HG02623 (cell line): ENCODE measurements around the gene CALN1.
"Not testable (repeated sequence)": the region's sequence is repeated elsewhere in the genome, so short reads cannot be mapped to it uniquely, and the experiment has no call there.

Source experiments
- ATAC-seq: cut with Tn5 transposase; IDR thresholded peaks from one replicate; pipeline ENCODE4 v1.9.1; 2021; ENCODE audit warnings: moderate library complexity; ENCODE audit not compliant: unreplicated experiment

Gene CALN1

DNA sequence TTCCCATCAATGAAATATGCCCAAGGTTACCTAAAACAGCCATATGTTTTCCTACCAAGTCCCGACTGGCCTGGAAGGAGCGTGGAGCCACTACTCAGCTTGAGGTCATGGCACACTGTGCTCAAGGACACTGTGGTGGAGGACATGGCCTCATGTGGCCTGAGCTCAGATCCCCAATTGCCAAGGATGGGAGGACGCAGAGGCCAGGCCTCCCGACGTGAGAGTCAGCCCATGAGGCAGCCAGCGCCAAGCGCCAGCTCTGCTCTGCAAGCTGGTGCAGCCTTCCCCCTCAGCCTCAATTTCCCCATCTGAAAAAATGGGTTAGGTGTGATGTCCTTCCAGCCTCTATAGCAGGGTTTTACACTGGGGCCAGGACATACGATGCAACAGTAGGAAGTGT lies 302.6 kb downstream of the CALN1 start:
- ATAC-seq = no peak

DNA sequence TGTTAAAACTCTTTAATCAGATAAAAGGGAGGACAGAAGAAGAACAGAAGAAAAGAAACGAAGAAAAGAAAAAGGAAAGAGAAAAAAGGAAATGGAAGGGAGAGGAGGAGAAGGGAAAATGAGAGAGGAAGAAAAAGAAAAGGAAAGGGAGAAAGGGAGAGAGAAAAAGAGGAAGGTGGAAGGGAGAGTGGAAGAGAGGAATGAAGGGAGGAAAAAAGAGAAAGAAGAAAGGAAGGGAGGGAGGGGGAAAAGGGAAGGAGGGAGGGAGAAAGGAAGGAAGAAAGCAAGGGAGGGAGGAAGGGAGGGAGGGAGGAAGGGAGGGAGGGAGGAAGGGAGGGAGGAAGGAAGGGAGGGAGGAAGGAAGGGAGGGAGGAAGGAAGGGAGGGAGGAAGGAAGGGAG lies 305.7 kb downstream of the CALN1 start:
- ATAC-seq = no peak

DNA sequence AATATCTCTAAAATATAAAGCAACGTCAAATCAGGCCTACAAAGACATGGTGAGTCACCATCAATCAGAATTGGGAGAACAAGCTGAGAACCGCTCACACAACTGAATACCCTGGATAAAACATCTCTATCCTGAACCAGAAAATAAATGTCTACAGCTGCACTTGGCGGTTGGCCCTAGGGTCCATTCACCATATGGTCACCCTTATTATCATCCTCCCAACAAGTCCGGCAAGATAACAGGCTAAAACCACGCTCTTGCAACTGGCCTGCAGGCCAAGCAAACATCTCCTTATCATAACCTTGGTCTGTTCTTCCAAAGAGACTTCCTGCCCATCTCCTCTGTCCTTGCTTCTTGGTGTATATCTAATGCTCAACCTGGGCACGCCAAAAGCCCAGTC lies 310.7 kb downstream of the CALN1 start:
- no peak for ATAC-seq

GRCh38 chr7:72099784-72100183 lies 312.4 kb downstream of the CALN1 start:
- ATAC-seq = no peak

DNA sequence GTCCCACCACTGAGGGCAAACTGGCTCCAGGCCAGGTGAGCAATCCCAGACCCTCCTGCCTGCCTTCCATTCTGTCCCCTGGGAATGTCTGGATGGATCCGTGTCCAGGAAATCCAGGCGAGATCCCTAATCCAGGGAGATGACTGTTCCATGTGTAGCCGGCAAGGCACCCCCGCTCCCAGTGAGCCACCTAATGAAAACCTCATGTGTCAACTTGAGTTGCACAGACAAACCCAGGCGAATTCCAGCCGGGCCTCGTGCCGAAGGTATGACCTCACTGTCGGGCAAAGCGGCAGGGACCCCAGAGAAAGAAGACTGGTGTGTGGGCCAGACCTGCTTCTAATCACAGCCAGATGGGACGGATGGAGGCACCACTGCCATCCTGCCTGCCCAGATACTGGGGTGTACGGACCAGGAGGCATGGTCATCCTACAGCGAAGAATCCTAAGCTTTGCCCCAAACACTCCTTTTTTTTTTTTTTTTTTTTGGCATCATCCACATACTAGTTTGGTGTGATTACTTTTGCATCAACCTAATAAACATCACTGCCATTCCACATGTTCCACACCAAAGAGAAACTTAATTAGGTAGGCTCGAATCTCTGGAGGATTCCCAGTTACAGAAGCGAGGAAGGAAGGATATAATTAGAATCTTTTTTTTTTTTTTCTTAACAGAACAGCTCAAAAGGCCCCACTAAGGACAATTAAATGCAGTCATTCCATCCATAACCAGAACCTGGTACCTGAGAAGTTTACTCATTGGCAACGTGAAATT lies 313.1 kb downstream of the CALN1 start:
- ATAC-seq = no peak

GRCh38 chr7:72097226-72097625 lies 314.9 kb downstream of the CALN1 start:
- no peak for ATAC-seq

GRCh38 chr7:72092769-72093168 lies 319.4 kb downstream of the CALN1 start:
- no peak for ATAC-seq

DNA sequence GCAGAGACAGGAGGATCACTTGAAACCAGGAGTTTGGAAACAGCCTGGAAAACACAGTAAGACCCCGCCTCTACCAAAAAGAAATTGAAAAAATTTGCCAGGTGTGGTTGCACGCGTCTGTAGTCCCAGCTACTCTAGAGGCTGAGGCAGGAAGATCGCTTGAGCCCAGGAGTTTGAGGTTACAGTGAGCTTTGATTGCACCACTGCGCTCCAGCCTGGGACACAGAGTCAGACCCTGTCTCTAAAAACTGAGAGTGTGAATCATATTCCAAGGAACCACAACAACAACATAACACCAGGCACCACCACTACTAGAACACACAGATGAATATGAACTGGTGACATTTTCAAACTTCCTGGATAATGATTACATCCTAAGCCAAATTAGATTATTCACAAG lies 324.2 kb downstream of the CALN1 start:
- no peak for ATAC-seq

- no peak for ATAC-seq
These were observed 331.1 kb downstream of the CALN1 start for GRCh38 chr7:72080865-72081510.

- no peak for ATAC-seq
These were observed 331.8 kb downstream of the CALN1 start for GRCh38 chr7:72080341-72080766.

GRCh38 chr7:72078856-72079255 lies 333.3 kb downstream of the CALN1 start:
- ATAC-seq = no peak

- ATAC-seq = no peak
These were observed 333.8 kb downstream of the CALN1 start for GRCh38 chr7:72078301-72078700.

- no peak for ATAC-seq
These were observed 334.4 kb downstream of the CALN1 start for GRCh38 chr7:72077786-72078185.

DNA sequence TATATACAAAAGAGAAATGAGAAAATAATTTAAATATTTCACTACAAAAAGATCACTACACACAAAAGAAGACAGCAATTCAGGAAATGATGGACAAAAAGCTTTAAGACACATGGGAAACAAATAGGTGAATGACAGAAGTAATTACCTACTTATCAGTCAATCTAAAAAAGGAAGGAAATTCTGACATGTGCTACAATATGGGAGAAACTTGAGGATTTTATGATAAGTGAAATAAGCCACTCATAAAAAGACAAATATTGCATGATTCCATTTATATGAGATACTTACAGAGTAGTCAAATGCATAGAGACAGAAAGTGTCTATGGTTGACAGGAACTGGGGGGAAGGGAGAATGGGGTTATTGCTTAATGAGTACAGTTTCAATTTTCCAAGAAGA lies 339.2 kb downstream of the CALN1 start:
- ATAC-seq = no peak

DNA sequence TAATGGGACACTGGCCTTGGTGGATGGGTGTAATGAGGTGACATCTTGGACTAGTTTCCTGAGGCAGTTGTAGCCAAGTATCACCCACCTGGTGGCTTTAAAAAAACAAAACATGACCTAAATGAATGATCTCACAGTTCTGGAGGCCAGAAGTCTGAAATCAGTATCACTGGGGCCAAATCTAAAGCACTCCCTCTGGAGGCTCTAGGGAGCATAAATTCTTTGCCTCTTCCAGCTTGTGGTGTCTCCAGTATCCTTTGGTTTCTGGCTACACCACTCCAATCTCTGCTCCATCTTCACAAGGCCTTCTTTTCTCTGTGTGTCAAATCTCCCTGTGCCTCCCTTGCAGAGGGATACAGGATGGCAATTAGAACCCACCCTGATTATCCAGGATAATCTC lies 342.9 kb downstream of the CALN1 start:
- no peak for ATAC-seq

DNA sequence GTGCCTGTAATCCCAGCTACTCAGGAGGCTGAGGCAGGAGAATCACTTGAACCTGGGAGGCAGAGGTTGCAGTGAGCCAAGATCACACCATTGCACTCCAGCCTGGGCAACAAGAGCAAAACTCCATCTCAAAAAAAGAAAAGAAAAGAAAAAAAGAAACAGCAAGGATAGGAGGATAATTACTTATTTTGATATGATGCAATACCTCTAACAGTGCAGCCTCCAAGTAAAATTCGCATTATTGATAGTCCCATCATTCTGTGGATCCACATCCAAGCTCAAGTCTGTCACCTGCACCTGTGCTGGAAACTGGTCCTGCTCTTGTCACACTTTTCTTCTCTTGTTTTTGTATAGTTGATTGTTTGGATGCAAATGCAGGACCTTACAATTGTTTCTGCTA lies 346.4 kb downstream of the CALN1 start:
- not testable (repeated sequence) for ATAC-seq

GRCh38 chr7:72064916-72065315 lies 347.2 kb downstream of the CALN1 start:
- ATAC-seq = no peak

GRCh38 chr7:72063330-72063729 lies 348.8 kb downstream of the CALN1 start:
- ATAC-seq = no peak

DNA sequence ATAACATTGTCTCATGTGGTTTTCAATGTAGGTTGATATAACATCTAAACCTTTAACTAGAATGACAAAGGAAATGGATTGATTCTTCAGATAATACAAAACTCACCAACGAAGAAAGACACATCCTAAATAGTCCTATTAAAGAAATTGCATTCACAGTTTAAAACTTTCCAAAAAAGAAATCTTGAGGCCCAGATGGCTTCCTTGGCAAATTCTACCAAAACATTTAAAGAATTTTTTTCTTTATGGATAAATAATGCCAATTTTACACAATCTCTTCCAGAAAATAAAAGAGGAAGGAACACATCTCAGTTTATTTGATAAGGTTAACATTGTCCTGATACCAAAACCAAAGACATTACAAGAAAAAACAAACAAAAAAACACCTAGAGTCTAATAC lies 349.5 kb downstream of the CALN1 start:
- ATAC-seq = no peak

- ATAC-seq = no peak
These were observed 352.2 kb downstream of the CALN1 start for GRCh38 chr7:72059925-72060324.

- no peak for ATAC-seq
These were observed 353.6 kb downstream of the CALN1 start for GRCh38 chr7:72058579-72058978.

DNA sequence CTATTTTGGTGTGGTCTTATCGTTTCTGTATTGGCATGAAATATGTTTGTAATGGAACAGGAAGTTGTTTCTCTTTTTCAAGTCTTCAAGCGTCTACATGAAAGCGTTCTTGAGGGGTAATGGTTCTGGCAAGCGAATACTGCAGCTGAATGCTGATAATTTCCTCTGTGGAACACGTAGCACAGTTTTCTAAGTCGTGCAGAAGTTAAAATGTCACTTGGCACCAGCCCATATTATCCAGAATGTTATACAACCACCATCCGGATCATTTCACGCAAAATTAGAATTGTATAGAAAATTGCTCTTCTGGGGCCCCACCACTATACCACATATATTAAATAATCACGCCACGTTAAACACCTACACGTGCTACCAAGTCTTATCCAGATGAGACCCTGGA lies 354.3 kb downstream of the CALN1 start:
- no peak for ATAC-seq

- no peak for ATAC-seq
These were observed 354.9 kb downstream of the CALN1 start for GRCh38 chr7:72057231-72057630.
